GM18858 (cell line): ENCODE results near the gene PIP4K2A.
A peak's percentile ranks its signal among the peaks of the same experiment; 100 is the strongest.
"Not testable (repeated sequence)": the region's sequence is repeated elsewhere in the genome, so short reads cannot be mapped to it uniquely, and the experiment has no call there.

ENCODE experiments used
- ATAC-seq: cut with Tn5 transposase; IDR thresholded peaks from one replicate; pipeline ENCODE4 v1.9.1; 2021; ENCODE audit not compliant: unreplicated experiment

Gene PIP4K2A

DNA sequence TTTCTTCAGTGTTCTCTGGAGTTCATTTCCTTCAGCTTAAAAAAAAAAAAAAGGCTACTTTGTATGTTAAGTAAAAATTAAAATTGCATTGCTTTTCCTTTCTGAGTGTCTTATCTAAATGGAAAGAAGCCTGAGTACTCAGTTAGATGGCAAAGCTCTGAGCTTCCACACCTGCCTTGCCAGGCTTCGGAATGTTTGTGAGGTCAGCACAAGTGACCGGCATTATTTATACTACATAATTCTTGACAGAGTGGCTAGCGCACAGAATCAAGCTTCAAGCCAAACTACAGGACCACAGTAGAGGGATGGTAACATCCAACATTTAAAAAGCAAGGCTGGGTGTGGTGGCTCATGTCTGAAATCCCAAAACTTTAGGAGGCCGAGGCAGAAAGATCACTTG is 17.3 kb downstream of the PIP4K2A start:
- ATAC-seq = no peak

DNA sequence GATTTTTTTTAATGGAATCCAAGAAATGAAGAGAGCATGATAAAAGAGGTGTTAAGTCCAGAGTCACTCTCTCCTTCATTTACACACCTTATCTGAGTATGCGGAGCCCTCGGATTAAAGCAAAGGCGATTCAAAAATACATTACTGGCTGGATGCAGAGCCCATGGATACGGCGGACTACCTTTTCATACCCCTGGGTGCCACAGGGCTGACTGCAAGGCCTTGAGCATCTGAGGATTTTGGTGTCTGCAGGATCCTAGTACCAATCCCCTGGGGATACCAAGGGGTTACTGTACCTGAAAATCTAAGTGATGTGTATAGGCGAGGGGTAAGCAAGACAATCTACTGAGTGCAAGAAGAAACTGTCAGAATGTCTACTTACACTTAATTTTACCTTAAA is 20.5 kb downstream of the PIP4K2A start:
- no peak for ATAC-seq

DNA sequence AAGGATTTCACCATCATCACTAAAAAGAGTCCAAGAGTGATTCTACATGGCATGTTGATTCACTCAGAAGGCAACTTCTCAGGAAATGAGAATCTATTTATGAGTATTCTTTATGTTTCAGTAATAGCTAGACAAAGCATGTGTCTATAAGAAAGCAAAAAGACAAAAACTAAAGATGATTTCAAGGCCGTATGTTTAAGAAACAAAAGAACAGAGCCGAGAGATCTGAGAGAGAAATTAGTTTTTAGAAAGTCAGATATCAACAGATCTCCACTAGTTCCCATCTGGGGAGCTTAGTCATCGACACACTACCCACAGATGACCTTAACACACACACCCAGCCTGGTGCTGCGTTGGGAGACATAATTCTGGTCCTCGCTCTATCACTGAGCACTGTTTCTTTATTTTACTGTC is 21.0 kb downstream of the PIP4K2A start:
- peak; percentile 38 for ATAC-seq

- not testable (repeated sequence) for ATAC-seq
Observed at GRCh38 chr10:22692119-22692518, 22.3 kb downstream of the PIP4K2A start.

- ATAC-seq = no peak
Observed at GRCh38 chr10:22690614-22691431, 23.6 kb downstream of the PIP4K2A start.

GRCh38 chr10:22690158-22690557 is 24.2 kb downstream of the PIP4K2A start:
- no peak for ATAC-seq

DNA sequence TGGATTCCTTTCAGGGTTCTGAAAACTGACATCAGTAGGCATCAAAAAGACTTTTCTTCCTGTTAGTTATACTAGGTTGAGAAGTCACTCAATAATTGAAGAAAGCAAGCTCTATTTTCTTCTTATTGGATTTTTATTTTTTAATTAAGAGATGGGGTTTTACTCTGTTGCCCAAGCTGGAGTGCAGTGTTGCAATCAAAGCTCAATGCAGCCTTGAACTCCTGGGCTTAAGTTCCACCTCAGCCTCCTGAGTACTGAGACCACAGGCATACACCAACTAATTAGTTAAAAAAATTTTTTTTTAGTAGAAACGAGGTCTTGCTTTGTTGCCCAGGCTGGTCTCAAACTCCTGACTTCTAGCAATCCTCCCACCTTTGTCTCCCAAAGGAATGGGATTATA is 28.0 kb downstream of the PIP4K2A start:
- no peak for ATAC-seq

GRCh38 chr10:22685926-22686325 is 28.5 kb downstream of the PIP4K2A start:
- ATAC-seq = no peak

DNA sequence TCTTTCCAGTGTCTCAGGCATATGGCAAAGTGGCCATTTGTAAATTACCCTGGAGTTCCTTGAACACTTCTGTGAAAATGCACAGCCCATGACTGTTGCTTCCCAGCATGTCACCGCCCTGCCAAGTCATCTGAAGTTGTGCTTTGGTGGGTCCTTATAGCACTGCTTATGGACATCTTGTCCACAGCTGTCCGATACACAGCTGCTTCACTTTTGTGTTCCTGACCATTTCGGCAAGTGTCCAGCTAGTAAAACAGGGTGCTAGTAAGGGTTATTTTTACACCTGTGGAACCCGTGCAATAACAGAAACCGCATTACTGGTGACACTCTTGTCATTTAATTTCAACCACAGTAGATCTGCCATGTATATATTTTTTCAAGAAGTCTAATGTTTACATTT is 29.7 kb downstream of the PIP4K2A start:
- no peak for ATAC-seq

DNA sequence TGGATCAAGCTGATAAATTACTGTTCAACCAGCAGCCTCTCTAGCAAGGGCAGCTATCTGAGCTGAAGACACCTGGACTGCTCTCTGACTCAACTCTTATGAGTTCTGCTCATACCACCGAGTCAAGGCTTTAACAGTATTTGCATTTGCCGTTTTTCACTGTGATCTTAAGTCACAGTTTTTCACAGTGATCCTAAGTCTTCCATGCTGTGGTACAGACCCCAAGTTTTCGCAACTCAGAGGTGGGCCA is 31.3 kb downstream of the PIP4K2A start:
- peak; percentile 55 for ATAC-seq

DNA sequence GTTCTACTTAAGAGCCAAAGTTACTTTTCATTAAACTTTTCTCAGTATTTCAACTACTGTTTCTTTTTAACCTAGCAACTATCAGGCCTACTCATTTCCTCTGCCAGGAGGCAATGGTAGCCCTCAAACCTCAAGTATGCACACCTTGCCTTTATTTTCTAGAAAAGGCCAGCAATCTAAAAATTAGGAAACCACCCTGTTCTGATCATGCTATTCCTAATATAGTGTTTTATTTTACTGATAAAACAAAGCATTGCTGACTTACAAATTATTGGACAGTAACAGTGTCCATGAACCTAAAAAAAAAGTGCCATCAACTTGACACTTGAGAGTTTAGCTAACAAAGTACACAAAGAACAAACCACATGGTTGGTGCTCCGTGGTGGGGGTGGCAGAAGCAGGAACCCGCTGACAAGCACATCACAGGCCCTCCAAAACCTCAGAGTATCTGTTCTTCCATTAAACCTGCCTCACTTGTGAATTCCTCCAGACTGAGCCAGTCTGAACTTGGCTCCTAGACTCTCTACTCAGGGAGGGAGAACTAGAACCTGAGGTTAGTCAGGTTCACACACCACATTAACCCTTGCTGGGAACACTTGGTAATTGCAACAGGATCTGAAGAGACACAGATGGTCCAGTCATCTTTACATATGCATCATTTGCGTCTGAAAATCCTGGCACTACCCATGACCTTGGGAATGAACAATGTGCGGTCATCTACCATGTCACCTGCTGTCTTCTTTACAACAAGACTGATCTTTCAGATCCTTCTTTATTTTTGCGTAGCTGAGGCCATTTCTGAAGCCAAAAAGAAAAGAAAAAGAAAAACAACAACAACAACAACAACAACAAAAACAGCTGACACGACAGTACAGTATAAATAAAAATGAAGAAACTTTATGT is 31.9 kb downstream of the PIP4K2A start:
- ATAC-seq = no peak

DNA sequence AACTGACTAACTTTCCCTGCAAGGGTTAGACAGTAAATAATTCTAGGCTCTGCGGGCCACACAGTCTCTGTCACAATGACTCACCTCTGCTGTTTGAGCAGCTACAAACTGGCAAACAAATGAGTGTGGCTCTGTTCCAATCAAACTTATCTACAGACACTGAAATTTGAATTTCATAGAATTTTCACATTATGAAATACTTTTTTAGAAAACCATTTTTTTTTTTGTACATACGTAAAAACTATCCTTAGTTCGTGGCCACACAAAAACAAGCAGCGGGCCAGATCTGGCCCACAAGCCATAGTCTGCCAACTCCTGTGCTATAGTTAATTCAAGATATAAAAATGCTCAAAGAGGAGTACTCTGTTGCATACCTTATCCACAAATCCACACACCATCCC is 32.6 kb downstream of the PIP4K2A start:
- no peak for ATAC-seq

GRCh38 chr10:22681301-22681700 is 33.1 kb downstream of the PIP4K2A start:
- ATAC-seq = no peak

GRCh38 chr10:22679608-22680007 is 34.8 kb downstream of the PIP4K2A start:
- no peak for ATAC-seq

GRCh38 chr10:22677333-22677732 is 37.0 kb downstream of the PIP4K2A start:
- no peak for ATAC-seq

DNA sequence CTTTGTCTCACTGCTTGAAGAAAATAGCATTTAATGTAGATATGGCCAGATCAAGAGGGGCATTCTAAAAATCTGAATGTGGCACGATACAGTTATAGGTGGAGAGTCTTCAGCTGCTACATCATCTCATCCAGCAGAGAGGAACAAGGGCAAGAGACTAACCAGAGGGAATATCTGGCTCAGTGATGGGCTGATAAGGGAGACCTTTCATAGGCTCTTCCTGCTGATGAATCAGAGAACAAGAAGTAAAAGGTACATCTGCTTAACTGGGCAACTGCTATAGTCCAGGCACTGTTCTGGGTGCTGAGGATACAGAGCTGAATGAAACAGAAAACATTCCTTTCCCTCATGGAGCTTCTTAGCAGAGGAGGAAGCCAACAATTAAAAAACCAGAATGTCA is 37.9 kb downstream of the PIP4K2A start:
- ATAC-seq = no peak

- no peak for ATAC-seq
Observed at GRCh38 chr10:22674573-22674930, 39.8 kb downstream of the PIP4K2A start.

GRCh38 chr10:22673785-22674572 is 40.4 kb downstream of the PIP4K2A start:
- no peak for ATAC-seq

GRCh38 chr10:22673091-22673392 is 41.3 kb downstream of the PIP4K2A start:
- ATAC-seq = no peak

GRCh38 chr10:22672319-22673090 is 41.9 kb downstream of the PIP4K2A start:
- ATAC-seq = no peak

DNA sequence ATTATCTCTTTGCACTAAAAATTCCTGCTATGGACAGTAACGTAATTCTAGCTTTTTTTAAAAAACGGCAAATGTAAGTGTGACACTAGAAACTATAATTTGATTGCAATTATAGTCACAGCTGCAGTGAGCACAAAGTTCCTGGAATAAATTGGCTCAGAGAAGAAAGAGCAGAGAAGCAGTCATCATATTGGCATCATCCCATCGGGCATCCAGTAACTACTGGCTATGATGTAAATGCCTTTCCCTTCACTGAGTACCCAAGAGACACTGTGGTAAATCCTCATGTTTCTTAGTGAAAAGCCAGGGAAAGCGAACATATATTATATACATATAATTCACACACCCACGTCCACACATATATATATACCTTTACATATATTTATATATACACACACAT is 43.6 kb downstream of the PIP4K2A start:
- no peak for ATAC-seq
